Neural cell (in vitro differentiated cells): Measurements from ENCODE around the gene DGKB. TPM values are rescaled to one million over a fixed set of nuclear protein-coding genes. Genes with fewer than 3 reads are reported as not detected.

Experiments
- H2AFZ ChIP-seq: fragments of 200-600, 300-800 bp; sonication (generic), shearing (Covaris generic); 2 replicates; pipeline ENCODE4 v1.6.0; 2014; ENCODE audit warnings: low read depth, mild to moderate bottlenecking, antibody characterized with exemption, low read length, moderate library complexity
- H3F3A ChIP-seq: fragments of 200-600 bp; shearing (Covaris generic); 2 replicates; pipeline ENCODE4 v1.6.1; 2016; ENCODE audit warnings: mild to moderate bottlenecking, moderate library complexity, mixed read lengths, antibody characterized with exemption, low read length; ENCODE audit not compliant: insufficient read depth, poor library complexity, severe bottlenecking
- H3K27ac ChIP-seq: fragments of 200-600, 300-800 bp; sonication (generic), shearing (Covaris generic); 2 replicates; pipeline ENCODE4 v1.5.1; 2014; ENCODE audit warnings: mild to moderate bottlenecking, low read length, moderate library complexity
- H3K27me3 ChIP-seq: fragments of 300-800, 200-600 bp; sonication (generic), shearing (Covaris generic); 2 replicates; pipeline ENCODE4 v1.6.0; 2014; ENCODE audit warnings: mild to moderate bottlenecking, low read depth, low read length, moderate library complexity; ENCODE audit not compliant: insufficient read depth
- H3K36me3 ChIP-seq: fragments of 300-800, 200-600 bp; sonication (generic), shearing (Covaris generic); 2 replicates; pipeline ENCODE4 v1.5.1; 2014; ENCODE audit warnings: mild to moderate bottlenecking, antibody characterized with exemption, low read length, moderate library complexity; ENCODE audit not compliant: insufficient read depth
- H3K4me2 ChIP-seq: fragments of 300-800, 200-600 bp; sonication (generic), shearing (Covaris generic); 2 replicates; pipeline ENCODE4 v1.6.0; 2014; ENCODE audit warnings: mild to moderate bottlenecking, low read length
- H3K4me3 ChIP-seq: fragments of 300-800, 200-600 bp; sonication (generic), shearing (Covaris generic); 2 replicates; pipeline ENCODE4 v1.5.1; 2014; ENCODE audit warnings: mild to moderate bottlenecking, low read length, moderate library complexity
- H3K79me2 ChIP-seq: fragments of 200-600 bp; shearing (Covaris generic); replicated peaks from 2 replicates; pipeline ENCODE4 v1.6.0; 2014; ENCODE audit warnings: mild to moderate bottlenecking, low read length, moderate library complexity; ENCODE audit not compliant: insufficient read depth
- H3K9ac ChIP-seq: fragments of 300-800, 200-600 bp; sonication (generic), shearing (Covaris generic); 2 replicates; pipeline ENCODE4 v1.6.1; 2016; ENCODE audit warnings: mild to moderate bottlenecking, low read length, mixed read lengths
- H3K9me2 ChIP-seq: fragments of 200-600 bp; shearing (Covaris generic); 2 replicates; pipeline ENCODE4 v1.6.1; 2016; ENCODE audit warnings: mild to moderate bottlenecking, low read length, mixed read lengths; ENCODE audit not compliant: insufficient read depth
- H3K9me3 ChIP-seq: fragments of 200-600, 300-800 bp; sonication (generic), shearing (Covaris generic); 2 replicates; pipeline ENCODE4 v1.6.1; 2016; ENCODE audit warnings: mild to moderate bottlenecking, mixed run types, low read length, moderate library complexity, mixed read lengths
- H4K20me1 ChIP-seq: fragments of 200-600 bp; shearing (Covaris generic); 2 replicates; pipeline ENCODE4 v1.6.1; 2016; ENCODE audit warnings: mild to moderate bottlenecking, mixed run types; ENCODE audit not compliant: insufficient read depth
- CTCF ChIP-seq: fragments of 450-650 bp; IDR thresholded peaks from 2 replicates; pipeline ENCODE4 v1.5.1; 2014; ENCODE audit warnings: antibody characterized with exemption, mild to moderate bottlenecking, moderate library complexity; ENCODE audit not compliant: poor library complexity, severe bottlenecking
- EP300 ChIP-seq: fragments of 450-650 bp; conservative IDR thresholded peaks from 2 replicates; pipeline ENCODE4 v1.6.1; 2014; ENCODE audit warnings: antibody characterized with exemption, mild to moderate bottlenecking, moderate library complexity; ENCODE audit not compliant: poor library complexity, severe bottlenecking
- EZH2 ChIP-seq: fragments of 200-600, 300-800 bp; shearing (Covaris generic), sonication (generic); IDR thresholded peaks from 2 replicates; pipeline ENCODE4 v1.6.1; 2014; ENCODE audit warnings: antibody characterized with exemption, low read length, borderline replicate concordance, mild to moderate bottlenecking; ENCODE audit not compliant: insufficient read depth, poor library complexity, severe bottlenecking
- MXI1 ChIP-seq: fragments of 450-650 bp; conservative IDR thresholded peaks from 2 replicates; pipeline ENCODE4 v1.6.1; 2014; ENCODE audit warnings: antibody characterized with exemption, mild to moderate bottlenecking; ENCODE audit not compliant: poor library complexity, severe bottlenecking
- POLR2AphosphoS5 ChIP-seq: IDR thresholded peaks from 2 replicates; pipeline ENCODE4 v1.6.1; 2012
- RAD21 ChIP-seq: fragments of 450-650 bp; conservative IDR thresholded peaks from 2 replicates; pipeline ENCODE4 v1.6.1; 2014; ENCODE audit warnings: antibody characterized with exemption, mild to moderate bottlenecking, moderate library complexity
- REST ChIP-seq: IDR thresholded peaks from 2 replicates; pipeline ENCODE4 v1.6.1; 2012; ENCODE audit warnings: borderline replicate concordance
- SMC3 ChIP-seq: fragments of 450-650 bp; conservative IDR thresholded peaks from 2 replicates; pipeline ENCODE4 v1.6.1; 2014; ENCODE audit warnings: antibody characterized with exemption, mild to moderate bottlenecking, moderate library complexity; ENCODE audit not compliant: poor library complexity
- TAF1 ChIP-seq: IDR thresholded peaks from 2 replicates; pipeline ENCODE4 v1.6.1; 2012; ENCODE audit warnings: low read depth
- polyA plus RNA-seq: library from polyadenylated mRNA; depleted of rRNA; stranded (reverse); fragments of >200 nt; gene quantifications from 2 replicates; pipeline ENCODE4 v1.2.3, GENCODE V29; 2014

DGKB gene
- polyA plus RNA-seq, 1 donor from 2014 or later = 0.20 TPM

GRCh38 chr7:14303536-14303935, 599.0 kb downstream of the DGKB start:
- Histone ChIP-seq H4K20me1 (no peaks in the 10 kb centered on the region), H3K4me2 (no peak overlapping the region), H3F3A (no peaks in the 10 kb centered on the region), H3K9me3 (no peaks in the 10 kb centered on the region), H3K9me2 (no peaks in the 10 kb centered on the region), H3K27me3 (no peaks in the 10 kb centered on the region), H3K79me2 (no peaks in the 10 kb centered on the region), H3K9ac (no peak overlapping the region), H3K4me3 (no peak overlapping the region), H3K36me3 (no peaks in the 10 kb centered on the region), H2AFZ (no peak overlapping the region), H3K27ac (no peak overlapping the region)
- TF ChIP-seq REST = no peak
- TF ChIP-seq POLR2AphosphoS5 = no peak
- TF ChIP-seq RAD21 = no peak
- no peak for TF ChIP-seq SMC3
- no peak for TF ChIP-seq EZH2
- TF ChIP-seq EP300 = no peak
- no peak for TF ChIP-seq TAF1
- TF ChIP-seq CTCF = no peak
- TF ChIP-seq MXI1 = no peak

DNA sequence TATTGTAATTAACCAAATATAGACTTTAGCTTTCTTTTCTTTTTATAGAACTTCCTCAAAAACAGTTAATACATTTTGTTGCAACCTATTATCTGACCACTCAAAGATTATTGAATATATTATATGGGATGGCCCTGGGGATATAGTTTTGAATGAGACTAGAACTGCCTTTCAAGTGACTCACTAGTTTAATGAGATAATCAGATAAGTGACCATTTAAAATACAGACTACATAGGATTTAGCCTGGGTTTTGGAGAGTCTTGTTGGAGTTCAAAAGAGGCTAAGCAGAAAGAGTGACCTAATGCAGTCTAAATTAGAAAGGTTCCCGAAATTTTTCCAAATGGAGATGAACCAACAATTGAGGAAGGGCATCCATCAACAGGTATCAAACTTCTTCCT, 607.9 kb downstream of the DGKB start:
- H3K9me3 ChIP-seq = no peaks in the 10 kb centered on the region
- H3K4me3 ChIP-seq = no peak overlapping the region
- TF ChIP-seq RAD21 (no peak), POLR2AphosphoS5 (no peak), TAF1 (no peak)
- no peaks in the 10 kb centered on the region for H3K79me2 ChIP-seq
- no peaks in the 10 kb centered on the region for H4K20me1 ChIP-seq
- H3K9me2 ChIP-seq = no peaks in the 10 kb centered on the region
- H3F3A ChIP-seq = no peaks in the 10 kb centered on the region
- H3K9ac ChIP-seq = no peak overlapping the region
- H3K36me3 ChIP-seq = no peaks in the 10 kb centered on the region
- H3K4me2 ChIP-seq = no peak overlapping the region
- no peak overlapping the region for H2AFZ ChIP-seq
- no peaks in the 10 kb centered on the region for H3K27me3 ChIP-seq
- no peak overlapping the region for H3K27ac ChIP-seq

DNA sequence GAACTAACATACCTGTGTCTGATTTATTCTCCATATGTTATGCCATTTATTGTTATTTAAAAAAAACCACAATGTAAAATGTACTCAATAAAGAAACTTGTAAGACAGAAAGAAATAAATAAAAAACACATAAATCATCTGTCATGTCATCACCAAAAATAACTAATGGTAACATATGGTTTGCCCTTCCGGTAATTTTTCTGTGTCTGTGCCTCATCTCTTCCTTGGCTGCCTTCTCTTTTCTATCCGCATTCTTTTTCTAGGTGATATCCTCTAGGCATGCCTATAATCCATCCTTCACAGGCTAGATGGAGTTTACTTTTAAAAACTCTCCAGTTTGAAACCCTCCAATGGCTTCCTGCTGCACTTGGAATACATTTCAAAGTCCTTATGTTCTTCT, 609.1 kb downstream of the DGKB start:
- no peak overlapping the region for H3K9ac ChIP-seq
- no peak overlapping the region for H3K4me3 ChIP-seq
- TF ChIP-seq SMC3 = no peak
- no peak for TF ChIP-seq MXI1
- TF ChIP-seq TAF1 = no peak
- no peak for TF ChIP-seq EP300
- TF ChIP-seq CTCF = no peak
- no peak for TF ChIP-seq RAD21
- TF ChIP-seq POLR2AphosphoS5 = no peak
- TF ChIP-seq EZH2 = no peak
- no peak overlapping the region for H3K27ac ChIP-seq
- no peak overlapping the region for H2AFZ ChIP-seq
- H3K27me3 ChIP-seq = no peaks in the 10 kb centered on the region
- no peak overlapping the region for H3K4me2 ChIP-seq
- H3K9me2 ChIP-seq = no peaks in the 10 kb centered on the region
- no peaks in the 10 kb centered on the region for H3K79me2 ChIP-seq
- no peaks in the 10 kb centered on the region for H3K9me3 ChIP-seq
- no peaks in the 10 kb centered on the region for H3K36me3 ChIP-seq
- no peaks in the 10 kb centered on the region for H4K20me1 ChIP-seq
- no peaks in the 10 kb centered on the region for H3F3A ChIP-seq
